ENCODE results near the gene MBLAC1.

The MBLAC1 gene

DNA sequence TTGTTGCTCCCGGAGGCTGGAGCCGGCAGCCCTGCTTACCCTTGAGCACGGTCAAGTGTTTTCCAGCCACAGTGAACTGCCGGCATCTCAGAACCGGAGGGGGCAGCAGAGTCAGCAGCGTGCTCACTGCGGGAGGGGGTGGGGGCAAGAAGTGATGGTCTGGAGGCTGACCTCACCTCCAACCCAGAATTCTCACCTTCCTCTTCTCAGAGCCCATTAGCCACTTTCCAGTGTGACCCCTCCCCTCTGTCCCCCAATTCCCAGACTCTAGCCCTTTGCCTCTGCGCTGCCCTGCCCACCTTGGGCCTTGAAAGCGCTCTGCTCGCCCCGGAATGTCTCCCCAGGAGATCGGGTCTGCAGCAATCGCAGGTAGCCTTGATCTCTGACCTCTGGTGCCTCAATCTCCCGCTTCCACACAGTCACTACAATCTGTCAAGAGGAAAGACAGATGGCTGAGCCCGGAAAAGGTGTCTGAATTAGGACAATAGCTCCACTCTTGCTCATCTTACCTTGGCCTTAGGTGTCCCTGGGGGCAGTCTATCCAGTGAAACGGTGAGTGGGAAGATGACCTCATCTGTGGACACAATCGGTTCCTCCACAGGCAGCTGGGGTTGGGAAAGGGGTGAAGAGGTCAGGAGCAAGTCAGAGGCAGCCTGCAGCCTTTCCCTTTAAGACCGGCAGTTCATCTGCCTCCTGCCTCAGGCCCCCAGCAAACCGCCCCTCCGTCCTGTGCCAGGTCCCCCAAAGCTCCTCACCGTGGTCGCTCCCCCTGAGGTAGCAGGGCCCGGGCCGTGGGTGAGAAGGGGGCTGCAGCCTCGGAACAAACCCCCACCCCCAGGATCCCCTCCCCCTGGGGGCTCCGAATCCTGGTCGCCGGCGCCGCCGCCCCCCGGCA lies 30.8 kb downstream of the MBLAC1 start:
- Histone ChIP-seq H3K4me1 (peaks cover 61% of the 10 kb centered on the region), H3K36me3 (peaks cover 43% of the 10 kb centered on the region)

DNA sequence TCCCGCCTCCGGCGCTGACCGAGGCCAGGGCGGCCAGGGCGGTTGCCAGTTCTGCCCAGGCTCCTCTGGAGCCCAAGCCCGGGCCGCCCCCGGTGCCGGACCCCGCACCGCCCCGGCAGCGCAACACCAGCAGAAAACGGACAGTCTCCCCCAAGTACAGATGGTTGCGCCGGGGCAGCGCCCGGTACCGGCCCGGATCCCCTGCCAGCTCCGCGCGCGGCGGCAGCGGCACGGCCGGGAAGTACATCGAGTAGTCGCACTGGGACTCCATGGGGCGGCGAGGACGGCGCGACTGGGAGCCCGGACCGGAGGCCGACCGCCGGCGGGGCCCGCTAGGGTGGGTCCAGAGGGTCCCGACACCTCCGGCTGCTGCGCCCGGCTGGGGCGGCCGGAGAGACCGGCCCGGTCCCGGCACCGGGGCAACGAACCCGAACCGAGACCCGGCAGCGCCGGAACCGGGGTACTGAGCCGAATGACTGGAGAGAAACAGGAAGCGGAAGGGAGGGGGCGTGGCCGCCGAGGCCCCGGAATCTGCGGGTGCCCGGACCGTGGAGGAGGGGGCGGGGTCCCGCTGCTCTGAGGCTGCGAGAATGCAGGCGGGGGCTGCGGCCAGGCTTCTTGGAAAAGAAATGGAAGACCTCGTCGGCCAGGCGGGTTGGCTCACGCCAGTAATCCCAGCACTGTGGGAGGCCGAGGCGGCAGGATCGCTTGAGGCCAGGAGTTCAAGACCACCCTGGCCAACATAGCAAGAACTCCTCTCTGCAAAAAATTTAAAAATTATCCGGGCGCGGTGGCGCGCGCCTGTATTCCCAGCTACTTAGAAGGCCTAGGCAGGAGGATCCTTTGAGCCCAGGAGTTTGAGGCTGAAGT lies 31.7 kb downstream of the MBLAC1 start, which contains the start of gene TRAPPC14:
Gene TRAPPC14, minus strand, starts transcription at position 495 of the 870 bp plus-strand sequence. Its CDS starts 224 bp downstream, at position 271.
- Histone ChIP-seq H3K27ac (peak within 1 kb of the TSS; percentile 93), H3K9me3 (no peaks in the 10 kb centered on the region), H3K4me1 (peaks cover 52% of the 10 kb centered on the region), H3K4me3 (peak within 1 kb of the TSS; percentile 100), H3K9ac (peak within 1 kb of the TSS; percentile 94), H3K36me3 (peaks cover 34% of the 10 kb centered on the region), H4K20me1 (peaks cover 48% of the 10 kb centered on the region), H3K4me2 (peak within 1 kb of the TSS; percentile 97), H3K27me3 (no peaks in the 10 kb centered on the region)
- no peak for TF ChIP-seq Cebpa-rat (IDR thresholded peaks at IDR 0.05)

More for the DNA sequence above, 30.8 kb downstream of the MBLAC1 start:
- peak overlapping the region; percentile 93 for H3K27ac ChIP-seq
- H3K4me3 ChIP-seq = peak overlapping the region; percentile 100
- H3K27me3 ChIP-seq = no peaks in the 10 kb centered on the region
- no peak for TF ChIP-seq Cebpa-rat (IDR thresholded peaks at IDR 0.05)
- H3K9me3 ChIP-seq = no peaks in the 10 kb centered on the region
- peak overlapping the region; percentile 94 for H3K9ac ChIP-seq
- peaks cover 54% of the 10 kb centered on the region for H4K20me1 ChIP-seq
- H3K4me2 ChIP-seq = peak overlapping the region; percentile 97

DNA sequence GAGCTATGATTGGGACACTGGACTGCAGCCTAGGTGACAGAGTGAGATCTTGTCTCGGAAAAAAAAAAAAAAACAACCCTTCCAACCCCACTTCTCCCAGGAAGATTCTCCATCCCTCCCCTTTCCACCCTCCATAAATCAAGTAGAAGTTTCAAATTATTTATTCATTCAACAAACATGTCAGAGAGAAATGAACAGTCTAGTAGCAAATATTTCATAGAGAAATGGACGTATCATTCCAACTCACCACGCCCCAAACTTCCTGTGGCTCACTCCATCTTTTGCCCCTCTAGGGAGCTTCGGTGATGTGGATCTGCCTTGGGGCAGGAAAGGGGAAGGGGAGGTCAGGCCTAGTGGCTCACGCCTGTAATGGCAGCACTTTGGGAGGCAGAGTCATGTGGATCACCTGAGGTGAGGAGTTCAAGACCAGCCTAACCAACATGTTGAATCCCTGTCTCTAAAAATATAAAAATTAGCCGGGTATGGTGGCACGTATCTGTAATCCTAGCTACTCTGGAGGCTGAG lies 32.4 kb downstream of the MBLAC1 start:
- H3K4me3 ChIP-seq = peak overlapping the region; percentile 100

DNA sequence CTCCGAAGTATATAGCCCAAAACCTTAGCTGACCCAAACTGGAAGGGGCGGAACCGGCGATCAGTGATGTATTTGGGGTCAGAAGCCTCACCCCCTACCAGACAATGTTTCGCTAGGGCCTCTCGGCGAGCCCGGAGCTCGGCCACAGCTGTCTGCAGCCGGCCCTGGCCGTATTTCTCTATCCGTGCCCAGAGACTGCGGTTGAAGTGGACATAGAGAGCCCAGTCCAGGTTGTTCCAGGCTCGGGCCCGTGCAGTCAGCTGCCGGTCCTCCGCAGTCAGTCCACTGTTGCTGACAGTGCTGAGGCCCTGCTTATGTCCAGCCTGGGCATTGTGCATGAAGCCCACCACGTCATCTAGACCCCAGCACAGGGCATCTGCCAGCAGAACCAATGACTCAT lies 33.3 kb downstream of the MBLAC1 start:
- TF ChIP-seq Cebpa-rat (IDR thresholded peaks at IDR 0.05) = no peak
- no peaks in the 10 kb centered on the region for H3K9me3 ChIP-seq
- H4K20me1 ChIP-seq = peaks cover 32% of the 10 kb centered on the region
- no peaks in the 10 kb centered on the region for H3K27me3 ChIP-seq
- H3K9ac ChIP-seq = no peak overlapping the region
- H3K36me3 ChIP-seq = peaks cover 18% of the 10 kb centered on the region
- H3K4me3 ChIP-seq = no peak overlapping the region
- no peak overlapping the region for H3K27ac ChIP-seq
- peaks cover 36% of the 10 kb centered on the region for H3K4me1 ChIP-seq
- H3K4me2 ChIP-seq = no peak overlapping the region

More for the DNA sequence above, 32.4 kb downstream of the MBLAC1 start:
- no peak for TF ChIP-seq Cebpa-rat (IDR thresholded peaks at IDR 0.05)
- H3K9ac ChIP-seq = peak overlapping the region; percentile 94
- peak overlapping the region; percentile 97 for H3K4me2 ChIP-seq
- H4K20me1 ChIP-seq = peaks cover 41% of the 10 kb centered on the region
- no peaks in the 10 kb centered on the region for H3K9me3 ChIP-seq
- no peaks in the 10 kb centered on the region for H3K27me3 ChIP-seq
- peaks cover 27% of the 10 kb centered on the region for H3K36me3 ChIP-seq
- H3K27ac ChIP-seq = peak overlapping the region; percentile 93
- H3K4me1 ChIP-seq = peaks cover 45% of the 10 kb centered on the region

DNA sequence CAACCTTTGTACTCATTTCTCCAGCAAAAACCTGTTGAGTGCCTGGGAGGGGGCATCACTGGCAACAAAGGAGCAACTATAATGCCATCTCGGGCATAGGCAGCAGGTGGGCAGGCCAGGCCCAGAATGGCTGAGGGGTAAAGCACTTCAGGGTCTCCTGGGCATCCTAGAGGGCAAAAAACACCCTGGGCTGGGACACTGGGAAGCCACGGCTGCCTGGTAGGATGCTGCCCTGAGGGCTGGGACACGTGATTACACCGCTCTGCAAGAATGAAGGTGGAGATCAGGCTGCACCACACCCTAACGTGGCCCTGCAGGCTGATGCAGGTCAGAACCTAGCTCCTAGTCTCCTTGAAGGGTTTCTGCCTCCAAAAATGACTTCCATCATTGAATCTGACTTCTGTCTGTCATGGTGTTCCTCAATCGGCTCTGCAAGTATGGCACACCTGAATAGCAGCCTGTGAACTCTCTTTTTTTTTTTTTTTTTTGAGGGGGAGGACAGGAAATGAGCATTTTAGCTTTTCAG lies 36.3 kb downstream of the MBLAC1 start:
- Histone ChIP-seq H4K20me1 (0 out of 2 replicates have a peak, but pooled peaks cover 13% of the 10 kb centered on the region), H3K9ac (no peak overlapping the region), H3K4me2 (no peak overlapping the region), H3K9me3 (no peaks in the 10 kb centered on the region), H3K27ac (no peak overlapping the region), H3K4me1 (peaks cover 23% of the 10 kb centered on the region), H3K4me3 (no peak overlapping the region), H3K36me3 (no peaks in the 10 kb centered on the region), H3K27me3 (peaks cover 27% of the 10 kb centered on the region)
- no peak for TF ChIP-seq Cebpa-rat (IDR thresholded peaks at IDR 0.05)

DNA sequence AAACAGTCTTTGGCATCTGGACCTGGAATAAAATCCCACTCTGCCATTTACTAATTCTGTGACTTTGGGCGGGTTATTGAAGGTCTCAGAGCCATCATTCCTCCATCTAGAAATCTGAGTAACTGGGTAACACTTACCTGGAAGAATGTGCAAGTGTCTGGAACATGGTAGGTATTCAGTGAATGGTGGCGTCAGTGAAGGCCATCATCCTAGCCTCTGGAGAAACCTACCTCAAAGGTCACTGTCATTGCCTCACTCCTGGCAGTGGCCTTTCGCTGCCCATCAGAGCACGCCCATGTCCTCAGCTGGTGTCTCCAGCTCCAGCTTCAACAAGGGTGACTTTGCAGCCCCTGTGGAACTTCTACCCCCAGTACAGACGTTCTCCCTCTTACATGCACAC lies 37.1 kb downstream of the MBLAC1 start:
- TF ChIP-seq Cebpa-rat (IDR thresholded peaks at IDR 0.05) = no peak
- no peak overlapping the region for H3K27ac ChIP-seq
- H3K4me2 ChIP-seq = no peak overlapping the region
- no peaks in the 10 kb centered on the region for H3K36me3 ChIP-seq
- H3K4me1 ChIP-seq = peaks cover 28% of the 10 kb centered on the region
- no peaks in the 10 kb centered on the region for H3K9me3 ChIP-seq
- H3K9ac ChIP-seq = no peak overlapping the region
- H4K20me1 ChIP-seq = peaks cover 17% of the 10 kb centered on the region
- no peak overlapping the region for H3K4me3 ChIP-seq
- peaks cover 35% of the 10 kb centered on the region for H3K27me3 ChIP-seq

DNA sequence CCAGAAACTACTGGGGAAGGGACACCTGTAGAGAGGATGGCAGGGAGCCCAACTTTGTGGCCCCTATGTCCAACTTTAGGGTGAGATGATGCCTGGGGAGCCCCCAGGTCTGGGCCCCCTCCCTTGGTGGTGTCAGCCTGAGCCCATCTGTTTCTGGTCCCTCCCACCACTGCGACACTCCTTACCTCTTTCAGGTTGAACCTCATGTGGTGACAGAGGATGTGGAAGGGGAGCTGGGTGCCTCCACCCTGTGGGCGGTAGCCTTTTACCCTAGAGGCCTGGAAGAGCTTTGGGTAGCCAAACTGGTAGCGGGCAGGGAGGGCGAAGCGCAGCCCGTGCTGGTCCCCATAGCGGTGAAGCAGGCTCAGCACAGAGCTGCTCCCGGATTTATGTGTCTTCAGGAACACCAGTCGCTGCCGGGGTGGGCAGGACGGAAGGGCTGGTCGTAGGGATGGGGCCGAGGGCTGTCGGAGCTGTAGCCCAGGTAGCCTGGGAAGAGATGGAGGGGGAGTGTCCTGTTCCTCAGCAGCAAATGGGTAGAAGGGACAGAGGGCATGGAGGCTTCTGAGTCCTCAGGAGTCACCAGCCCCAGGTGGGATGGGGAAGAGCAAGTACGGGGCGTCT lies 39.7 kb downstream of the MBLAC1 start:
- no peaks in the 10 kb centered on the region for H3K9me3 ChIP-seq
- peaks cover 41% of the 10 kb centered on the region for H4K20me1 ChIP-seq
- H3K4me3 ChIP-seq = no peak overlapping the region
- H3K9ac ChIP-seq = no peak overlapping the region
- H3K27ac ChIP-seq = no peak overlapping the region
- peak overlapping the region; percentile 90; the same call in 1 of the 2 replicates for H3K4me2 ChIP-seq
- no peak for TF ChIP-seq Cebpa-rat (IDR thresholded peaks at IDR 0.05)
- peaks cover 61% of the 10 kb centered on the region for H3K27me3 ChIP-seq
- H3K4me1 ChIP-seq = peaks cover 45% of the 10 kb centered on the region
- peaks cover 15% of the 10 kb centered on the region for H3K36me3 ChIP-seq

DNA sequence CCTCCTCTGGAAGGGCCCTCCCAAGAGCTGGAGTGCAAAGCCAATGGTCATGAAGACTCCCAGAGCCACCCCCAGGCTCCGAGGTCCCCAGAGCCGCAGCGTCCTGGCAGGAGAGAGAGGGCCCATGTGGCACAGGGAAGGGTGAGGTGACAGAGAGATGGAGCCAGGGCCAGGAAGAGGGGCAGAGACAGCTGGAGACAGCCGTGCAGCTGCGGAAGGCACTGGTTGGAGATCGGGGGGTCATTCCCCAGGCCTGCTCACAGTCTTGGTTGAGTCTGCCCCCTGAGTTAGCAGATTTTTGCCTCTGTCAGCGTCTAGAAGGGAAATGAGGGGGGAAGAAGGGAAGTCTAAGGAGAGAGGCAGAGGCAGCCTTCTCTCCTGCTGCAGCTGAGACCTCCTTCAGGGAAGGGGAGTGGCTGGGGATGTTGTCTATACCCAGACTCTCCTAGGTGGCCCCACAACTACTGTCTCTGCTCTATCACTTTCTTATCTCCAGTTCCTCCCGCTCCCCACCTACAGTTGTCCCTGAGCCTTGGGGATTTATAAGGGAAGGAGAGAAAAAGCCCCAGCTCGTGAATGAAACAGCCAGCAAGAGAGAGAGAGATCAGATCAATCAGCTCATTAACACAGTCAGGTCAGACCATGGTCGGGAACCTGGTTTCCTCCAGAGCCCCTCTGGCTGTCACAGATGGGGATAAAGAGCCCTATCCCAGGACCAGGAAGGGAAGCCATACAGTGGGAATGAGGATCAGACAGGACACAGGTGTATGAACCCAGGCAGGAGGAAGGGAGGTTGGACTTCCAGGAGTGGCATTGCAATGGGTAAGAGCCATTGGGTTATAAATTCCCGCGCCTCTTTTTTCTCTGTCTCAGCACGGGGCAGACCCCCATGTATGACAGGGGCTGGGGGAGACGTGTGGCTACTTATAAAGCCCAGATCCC lies 40.5 kb downstream of the MBLAC1 start:
- Histone ChIP-seq H3K4me1 (peaks cover 52% of the 10 kb centered on the region), H4K20me1 (peaks cover 48% of the 10 kb centered on the region), H3K27me3 (peaks cover 69% of the 10 kb centered on the region), H3K4me2 (peak overlapping the region; percentile 90), H3K27ac (no peak overlapping the region), H3K4me3 (no peak overlapping the region), H3K9me3 (no peaks in the 10 kb centered on the region), H3K36me3 (peaks cover 15% of the 10 kb centered on the region), H3K9ac (0 out of 2 replicates have a peak overlapping the region, but pooled peaks have one; percentile 29)
- no peak for TF ChIP-seq Cebpa-rat (IDR thresholded peaks at IDR 0.05)
